NB4 (cell line): ENCODE measurements around the gene MAD1L1.

Experiments
- DNase-seq: peaks from one replicate; pipeline ENCODE4 v3.0.0; 2010; ENCODE audit warnings: low read depth
- H3K4me3 ChIP-seq: one replicate; pipeline ENCODE4 v1.5.1; 2011; ENCODE audit warnings: mild to moderate bottlenecking, low read depth, low read length, moderate library complexity
- CTCF ChIP-seq: IDR thresholded peaks from one replicate; pipeline ENCODE4 v1.5.1; 2012; ENCODE audit warnings: low read depth, low read length
- MAX ChIP-seq: IDR thresholded peaks from 2 replicates; pipeline ENCODE4 v1.6.1; 2011; ENCODE audit warnings: low read depth, low read length
- MYC ChIP-seq: IDR thresholded peaks from 2 replicates; pipeline ENCODE4 v1.6.1; 2011; ENCODE audit warnings: low read depth, low read length
- POLR2A ChIP-seq: IDR thresholded peaks from 2 replicates; pipeline ENCODE4 v1.6.1; 2011; ENCODE audit warnings: mild to moderate bottlenecking; ENCODE audit not compliant: insufficient read length; ENCODE audit errors: extremely low read depth

The MAD1L1 gene

GRCh38 chr7:1957471-1958225 is 275.1 kb downstream of the MAD1L1 start:
- DNase-seq, result no peak
- H3K4me3 ChIP-seq, result no peak overlapping the region
- TF ChIP-seq CTCF (no peak), MAX (no peak), POLR2A (no peak), MYC (no peak)

- TF ChIP-seq POLR2A (no peak), MYC (no peak), CTCF (no peak), MAX (no peak)
- no peak overlapping the region for H3K4me3 ChIP-seq
- DNase-seq, result no peak
Measured at GRCh38 chr7:1956611-1957470, 275.9 kb downstream of the MAD1L1 start.

DNA sequence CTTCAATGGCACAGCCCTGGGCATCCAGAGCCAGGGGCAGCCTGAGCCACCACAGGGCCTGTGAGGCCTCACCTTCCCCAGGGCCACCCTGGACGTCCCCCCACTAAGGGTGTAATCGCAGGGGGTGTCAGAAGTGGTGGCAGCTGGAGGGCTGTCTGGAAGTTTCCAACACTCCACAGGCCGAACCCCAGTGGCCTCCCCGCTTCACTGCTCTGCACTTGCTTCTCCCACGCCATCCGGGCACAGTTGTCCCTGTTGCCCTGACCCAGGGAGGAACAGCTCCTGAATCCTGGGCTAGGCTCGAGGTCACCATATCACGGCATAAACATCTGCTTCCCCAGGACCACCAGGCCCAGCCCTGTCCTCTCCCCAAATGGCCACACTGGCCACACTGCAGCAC is 276.6 kb downstream of the MAD1L1 start:
- no peak overlapping the region for H3K4me3 ChIP-seq
- TF ChIP-seq POLR2A (no peak), MAX (no peak), MYC (no peak)
- DNase-seq, result no peak

- no peak for DNase-seq
- no peak overlapping the region for H3K4me3 ChIP-seq
- no peak for TF ChIP-seq MAX
- TF ChIP-seq POLR2A, result no peak
- TF ChIP-seq CTCF, result no peak
- no peak for TF ChIP-seq MYC
Measured at GRCh38 chr7:1954366-1955004, 278.3 kb downstream of the MAD1L1 start.

- DNase-seq, result no peak
- TF ChIP-seq POLR2A, result no peak
- no peak for TF ChIP-seq MAX
- TF ChIP-seq CTCF, result no peak
- TF ChIP-seq MYC, result no peak
- H3K4me3 ChIP-seq, result no peak overlapping the region
Measured at GRCh38 chr7:1953199-1954190, 279.2 kb downstream of the MAD1L1 start.
